Measurements from ENCODE around the gene SNX25.
"Not testable (repeated sequence)": the region's sequence is repeated elsewhere in the genome, so short reads cannot be mapped to it uniquely, and the experiment has no call there.

The SNX25 gene

GRCh38 chr4:185309770-185310169 lies 100.4 kb downstream of the SNX25 start:
- DNase-seq: no peak

- DNase-seq: no peak
These were observed 101.9 kb downstream of the SNX25 start for GRCh38 chr4:185311113-185311888.

GRCh38 chr4:185312699-185313098 lies 103.3 kb downstream of the SNX25 start:
- no peak for DNase-seq

GRCh38 chr4:185317462-185317861 lies 108.1 kb downstream of the SNX25 start:
- DNase-seq: not testable (repeated sequence)

- no peak for DNase-seq
These were observed 108.5 kb downstream of the SNX25 start for GRCh38 chr4:185317880-185318279.

GRCh38 chr4:185318679-185319078 lies 109.3 kb downstream of the SNX25 start:
- no peak for DNase-seq

GRCh38 chr4:185322803-185323202 lies 113.4 kb downstream of the SNX25 start:
- no peak for DNase-seq

GRCh38 chr4:185323606-185324005 lies 114.2 kb downstream of the SNX25 start:
- no peak for DNase-seq

- DNase-seq: not testable (repeated sequence)
These were observed 115.0 kb downstream of the SNX25 start for GRCh38 chr4:185324361-185324760.

- not testable (repeated sequence) for DNase-seq
These were observed 116.3 kb downstream of the SNX25 start for GRCh38 chr4:185325721-185326120.

GRCh38 chr4:185328586-185328985 lies 119.2 kb downstream of the SNX25 start:
- no peak for DNase-seq

- not testable (repeated sequence) for DNase-seq
These were observed 120.6 kb downstream of the SNX25 start for GRCh38 chr4:185329879-185330510.

GRCh38 chr4:185332575-185333464 lies 123.4 kb downstream of the SNX25 start:
- DNase-seq: no peak

GRCh38 chr4:185334326-185334725 lies 124.9 kb downstream of the SNX25 start:
- DNase-seq: no peak

- DNase-seq: no peak
These were observed 126.2 kb downstream of the SNX25 start for GRCh38 chr4:185335579-185335978.

GRCh38 chr4:185339941-185340340 lies 130.5 kb downstream of the SNX25 start:
- no peak for DNase-seq

GRCh38 chr4:185341377-185341776 lies 132.0 kb downstream of the SNX25 start:
- DNase-seq: no peak

GRCh38 chr4:185341841-185342240 lies 132.4 kb downstream of the SNX25 start:
- no peak for DNase-seq

- DNase-seq: no peak
These were observed 134.6 kb downstream of the SNX25 start for GRCh38 chr4:185343726-185344581.

GRCh38 chr4:185344743-185345538 lies 135.5 kb downstream of the SNX25 start:
- no peak for DNase-seq

- no peak for DNase-seq
These were observed 137.7 kb downstream of the SNX25 start for GRCh38 chr4:185346975-185347601.

All from activated CD4-positive, alpha-beta T cell treated with anti-CD3 and anti-CD28 coated beads for 4 hours (primary cell).